Spleen (tissue), 11 donors: Measurements from ENCODE around the gene NCK2. TPM values are rescaled to one million over a fixed set of nuclear protein-coding genes. Genes with fewer than 3 reads are reported as not detected.

Experiments used
- DNase-seq: peaks from one replicate; pipeline ENCODE4 v3.0.0-alpha.2; 2020
- H3K27ac ChIP-seq, 8 donors: fragments of 200-600 bp; sonication (generic) in 7 of 8; 1 replicate in 4 of 8; 2 replicates in 4 of 8; pipeline versions ENCODE4 v1.5.0 to v1.8.0; 2016 to 2021; ENCODE audit warnings: inconsistent platforms in 4 of 8, mild to moderate bottlenecking in 4 of 8, moderate library complexity in 1 of 8
- H3K27me3 ChIP-seq, 7 donors: fragments of 200-600 bp; sonication (generic) in 6 of 7; replicated peaks in 1 of 7; 1 replicate in 4 of 7; 2 replicates in 3 of 7; pipeline versions ENCODE4 v1.5.0 to v1.8.0; 2016 to 2021; ENCODE audit warnings: inconsistent platforms in 3 of 7, mild to moderate bottlenecking in 1 of 7
- H3K36me3 ChIP-seq, 6 donors: fragments of 200-600 bp; sonication (generic) in 5 of 6; 1 replicate in 4 of 6; 2 replicates in 2 of 6; pipeline versions ENCODE4 v1.5.0 to v1.8.0; 2016 to 2021; ENCODE audit warnings: inconsistent platforms in 2 of 6
- H3K4me1 ChIP-seq, 6 donors: fragments of 200-600 bp; sonication (generic) in 5 of 6; 1 replicate in 3 of 6; 2 replicates in 3 of 6; pipeline versions ENCODE4 v1.5.0 to v1.8.0; 2016 to 2021; ENCODE audit warnings: inconsistent platforms in 3 of 6
- H3K4me3 ChIP-seq, 8 donors: fragments of 200-600 bp; sonication (generic) in 7 of 8; 1 replicate in 4 of 8; 2 replicates in 4 of 8; pipeline versions ENCODE4 v1.5.0 to v1.8.0; 2016 to 2021; ENCODE audit warnings: inconsistent platforms in 4 of 8, mild to moderate bottlenecking in 4 of 8, moderate library complexity in 2 of 8
- H3K9me3 ChIP-seq, 8 donors: fragments of 200-600 bp; sonication (generic) in 7 of 8; 1 replicate in 4 of 8; 2 replicates in 4 of 8; pipeline versions ENCODE4 v1.5.0 to v1.8.0; 2016 to 2021; ENCODE audit warnings: inconsistent platforms in 4 of 8
- CTCF ChIP-seq, 11 experiments: fragments of 200-600 bp in 7 of 11; fragments of 450-650 bp in 4 of 11; sonication (generic) in 4 of 11; IDR thresholded peaks in 8 of 11; conservative IDR thresholded peaks in 3 of 11; 1 replicate in 7 of 11; 2 replicates in 4 of 11; pipeline versions ENCODE4 v1.4.0 to v1.8.0; 2016 to 2021; ENCODE audit warnings: antibody characterized with exemption in 11 of 11, inconsistent platforms in 4 of 11, mild to moderate bottlenecking in 1 of 11
- POLR2A ChIP-seq, 3 donors: fragments of 450-650 bp; IDR thresholded peaks; one replicate each; pipeline ENCODE4 v1.5.1; 2017; ENCODE audit warnings: antibody characterized with exemption in 3 of 3, mild to moderate bottlenecking in 1 of 3
- POLR2AphosphoS5 ChIP-seq, 3 donors: sonication (generic); formaldehyde crosslinking; IDR thresholded peaks; one replicate each; pipeline ENCODE4 v1.5.1; 2017; ENCODE audit warnings: antibody characterized with exemption in 3 of 3
- WGBS, 5 donors: extraction: QIAGEN DNeasy Blood & Tissue Kit in 3 of 5; methylation state at CpG; one replicate each; pipeline versions ENCODE4 v1.1.5 to v1.1.7; 2013 to 2018; 5-methylcytosine and 5-hydroxymethylcytosine counted together
- intact Hi-C: fragments of 100-400 bp; cut with DNase I; formaldehyde crosslinking; loops from one replicate; pipeline ENCODE4 v1.15.0; 2023; ENCODE audit warnings: low total_unique reads
- polyA plus RNA-seq, 3 donors: library from polyadenylated mRNA; stranded (reverse); fragments of 200-250 nt; gene quantifications; one replicate each; pipeline ENCODE4 v1.2.1, GENCODE V29; 2013
- total RNA-seq, 7 donors: library from RNA; depleted of rRNA in 3 of 7; stranded (reverse); fragments of >200 nt in 3 of 7; fragmentation: NEBNext Ultra II Directional in 4 of 7; extraction: Animal tissue kit (Norgen Biotek cat#: 25700) in 4 of 7; gene quantifications; one replicate each; pipeline versions ENCODE4 v1.1.0 to v1.2.1, GENCODE V29; 2016 to 2021
- donor health status: healthy with polysubstance abuse.
- donor health status: DM: no; HTN: no; CAD: no; lungs with moderate emphysema.
- donor health status: DM: no; HTN: no; CAD: no.
- donor health status: Bipolar disorder and iron deficiency.
- donor health status: healthy.
- donor health status: DM: no; HTN: no; CAD: no.
- donor health status: DM: yes; HTN: yes; CAD: no.

Gene NCK2
- total and polyA plus RNA-seq, 10 donors = 21.5 to 106 (median 62.6) TPM

GRCh38 chr2:105845976-105846375 is 101.3 kb downstream of the NCK2 start:
- H3K27ac ChIP-seq = no peak overlapping the region
- H3K4me1 ChIP-seq = peaks cover 4 to 100% (median 39%) of the 10 kb centered on the region in 6 donors
- no peak for TF ChIP-seq POLR2AphosphoS5 (IDR thresholded peaks at IDR 0.05)
- no peak for TF ChIP-seq CTCF (IDR thresholded peaks at IDR 0.05 in 8 of 11, conservative IDR thresholded peaks at IDR 0.05 in 3 of 11)
- no peak for TF ChIP-seq POLR2A (IDR thresholded peaks at IDR 0.05)
- H3K9me3 ChIP-seq = no peaks in the 10 kb centered on the region
- H3K4me3 ChIP-seq = no peak overlapping the region
- no peaks in the 10 kb centered on the region for H3K27me3 ChIP-seq
- peaks cover 0 to 10% (median 0%) of the 10 kb centered on the region in 6 donors for H3K36me3 ChIP-seq
- no peak for DNase-seq
- WGBS, 5 donors = 76 to 90% (median 81%) methylated on average over 3 of the region's 3 CpGs
- intact Hi-C loops = no loop called here

- no peak for DNase-seq
- TF ChIP-seq POLR2A (IDR thresholded peaks at IDR 0.05) (no peak), CTCF (IDR thresholded peaks at IDR 0.05 in 8 of 11, conservative IDR thresholded peaks at IDR 0.05 in 3 of 11) (no peak), POLR2AphosphoS5 (IDR thresholded peaks at IDR 0.05) (no peak)
- Histone ChIP-seq H3K27ac (peak overlapping the region in 3 of 8 donors; percentile 51 to 63 (median 62)), H3K4me1 (peaks cover 4 to 100% (median 33%) of the 10 kb centered on the region in 6 donors), H3K9me3 (no peaks in the 10 kb centered on the region), H3K36me3 (peaks cover 0 to 10% (median 0%) of the 10 kb centered on the region in 6 donors), H3K27me3 (no peaks in the 10 kb centered on the region), H3K4me3 (no peak overlapping the region)
- intact Hi-C loops = no loop called here
- 84 to 99% (median 93%) methylated on average over 2 of the region's 2 CpGs for WGBS, 5 donors
Observed at GRCh38 chr2:105847056-105847455, 102.3 kb downstream of the NCK2 start.

GRCh38 chr2:105848367-105848766 is 103.7 kb downstream of the NCK2 start:
- 55 to 87% (median 71%) methylated on average over 7 of the region's 7 CpGs for WGBS, 5 donors
- TF ChIP-seq POLR2AphosphoS5 (IDR thresholded peaks at IDR 0.05) (no peak), CTCF (IDR thresholded peaks at IDR 0.05 in 8 of 11, conservative IDR thresholded peaks at IDR 0.05 in 3 of 11) (no peak), POLR2A (IDR thresholded peaks at IDR 0.05) (no peak)
- Histone ChIP-seq H3K36me3 (peaks cover 0 to 9% (median 0%) of the 10 kb centered on the region in 6 donors), H3K27me3 (no peaks in the 10 kb centered on the region), H3K4me3 (no peak overlapping the region), H3K4me1 (peaks cover 4 to 100% (median 36%) of the 10 kb centered on the region in 6 donors), H3K27ac (peak overlapping the region in 5 of 8 donors; percentile 15 to 63 (median 56)), H3K9me3 (no peaks in the 10 kb centered on the region)
- no peak for DNase-seq
- intact Hi-C loops = no loop called here

DNA sequence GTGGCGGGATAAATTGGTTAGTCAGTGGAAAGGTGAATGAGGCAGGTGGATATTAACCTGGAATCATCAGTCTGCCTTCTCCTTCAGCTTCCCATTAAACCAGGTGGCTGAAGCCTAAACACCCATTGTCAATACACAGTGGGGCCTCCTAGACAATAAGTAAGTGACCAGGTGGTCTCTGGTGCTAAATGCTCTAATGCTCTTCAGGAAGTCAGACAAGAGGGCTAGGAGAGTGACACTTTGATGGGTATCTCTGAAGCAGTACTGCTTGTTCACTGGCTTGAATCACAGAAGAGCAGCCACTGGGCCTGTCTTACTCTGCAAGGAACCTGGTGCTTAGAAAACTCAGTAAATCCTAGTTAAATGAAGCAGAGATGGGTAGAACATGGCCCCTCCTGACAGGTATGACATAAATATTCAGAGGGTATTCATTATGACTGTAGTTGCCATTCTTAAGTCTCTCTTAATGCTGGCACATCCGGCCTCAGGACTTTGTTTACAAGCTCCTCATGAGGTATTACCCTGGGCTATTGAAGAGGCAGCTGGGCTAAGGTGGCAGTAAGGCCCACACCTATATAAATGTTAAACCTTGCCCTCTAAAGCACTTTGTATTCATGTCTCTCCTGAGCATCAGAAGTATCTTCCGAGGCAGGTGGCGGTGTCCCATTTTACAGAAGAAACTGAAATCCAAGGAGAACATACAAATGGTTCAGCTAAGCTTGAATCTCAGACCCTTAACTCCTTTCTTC is 104.9 kb downstream of the NCK2 start:
- no peaks in the 10 kb centered on the region for H3K9me3 ChIP-seq
- TF ChIP-seq POLR2AphosphoS5 (IDR thresholded peaks at IDR 0.05) (no peak), CTCF (IDR thresholded peaks at IDR 0.05 in 8 of 11, conservative IDR thresholded peaks at IDR 0.05 in 3 of 11) (no peak), POLR2A (IDR thresholded peaks at IDR 0.05) (no peak)
- no peaks in the 10 kb centered on the region for H3K27me3 ChIP-seq
- H3K27ac ChIP-seq = peak overlapping the region in 2 of 8 donors; percentile 51 to 58
- DNase-seq = no peak
- intact Hi-C loops = no loop called here
- no peak overlapping the region for H3K4me3 ChIP-seq
- peaks cover 0 to 5% (median 0%) of the 10 kb centered on the region in 6 donors for H3K36me3 ChIP-seq
- WGBS, 5 donors = 94 to 97% (median 95%) methylated on average over 4 of the region's 4 CpGs
- peaks cover 4 to 100% (median 36%) of the 10 kb centered on the region in 6 donors for H3K4me1 ChIP-seq
